NK-92 treated with Interleukin-12 subunit alpha and Interleukin-12 subunit beta, amount 100 ng/mL, for 24 hours (cell line): ENCODE data around the gene TP73.

ENCODE experiments used
- DNase-seq: peaks from one replicate; lab custom pipeline; 2025; lab: John Stamatoyannopoulos, UW

TP73 gene

DNA sequence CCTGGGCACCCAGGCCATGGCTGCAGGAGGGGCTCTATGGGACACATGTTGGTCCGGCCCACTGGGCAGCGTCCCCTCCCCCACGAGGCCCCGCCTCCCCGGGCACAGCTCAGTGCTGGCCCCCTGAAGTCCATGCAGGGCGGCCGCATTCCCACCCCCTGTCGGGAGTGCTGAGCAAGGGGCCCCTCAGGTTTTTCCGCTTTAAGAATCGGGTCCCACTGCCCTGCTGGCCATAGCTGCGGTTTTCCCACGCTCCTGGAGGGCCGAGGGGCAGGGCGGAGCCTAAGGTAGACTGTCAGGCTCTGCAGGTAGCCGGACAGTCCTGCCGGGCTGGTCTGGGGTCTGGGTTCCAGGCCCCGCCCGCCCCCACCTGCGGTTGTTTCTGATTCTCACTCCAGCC is 56.5 kb downstream of the TP73 start:
- DNase-seq: no peak

GRCh38 chr1:3710251-3710650 is 57.9 kb downstream of the TP73 start:
- no peak for DNase-seq

DNA sequence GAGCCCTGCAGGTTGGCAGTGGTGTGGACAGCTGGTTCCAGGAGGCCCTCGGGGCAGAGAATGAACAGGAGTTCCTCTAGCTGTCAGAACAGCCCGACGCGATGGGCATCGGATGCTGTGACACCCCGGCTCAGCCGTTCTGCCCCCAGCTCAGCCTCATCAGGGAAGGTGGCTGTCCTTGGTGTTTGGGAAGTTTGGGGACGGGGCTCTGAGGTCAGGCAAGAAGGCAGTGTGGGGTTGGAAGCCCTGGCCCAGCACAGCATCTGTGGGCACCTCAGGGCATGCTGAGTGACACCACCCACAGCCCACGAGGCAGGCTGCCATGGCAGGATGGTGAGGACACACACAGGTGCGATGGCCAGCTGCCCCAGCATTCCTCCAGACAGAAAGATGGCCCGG is 59.1 kb downstream of the TP73 start:
- no peak for DNase-seq

DNA sequence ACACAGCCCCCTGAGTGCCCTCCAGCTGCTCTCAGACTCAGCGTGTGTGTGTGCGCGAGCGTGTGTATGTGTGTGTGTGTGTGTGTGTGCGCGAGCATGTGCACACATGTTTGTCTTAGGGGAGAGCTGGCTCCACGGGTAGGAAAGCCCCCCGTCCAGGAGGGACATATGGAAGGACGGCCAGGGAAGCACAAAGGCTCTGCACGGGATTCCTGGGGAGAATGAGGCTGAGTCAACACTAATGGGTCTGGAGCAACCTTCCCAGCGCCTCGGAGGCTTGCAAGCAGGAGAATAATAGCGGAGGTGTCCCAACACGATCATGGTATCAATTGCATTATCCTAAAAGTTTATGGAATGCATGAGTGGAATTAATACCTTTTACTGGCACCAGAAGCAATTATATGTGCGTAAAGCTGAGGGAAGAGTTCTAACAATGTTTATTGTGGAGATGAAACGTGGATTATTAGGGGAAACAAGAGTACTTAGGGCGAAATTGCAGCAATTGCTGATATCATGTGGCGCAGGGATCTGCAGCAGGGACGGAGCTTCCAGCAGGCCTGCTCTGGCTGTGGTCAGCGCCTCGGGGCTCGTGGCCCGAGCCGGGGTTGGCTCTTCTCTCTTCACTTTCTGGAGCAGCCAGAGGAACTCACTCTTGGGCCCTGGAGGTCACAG is 59.6 kb downstream of the TP73 start:
- DNase-seq: no peak

DNA sequence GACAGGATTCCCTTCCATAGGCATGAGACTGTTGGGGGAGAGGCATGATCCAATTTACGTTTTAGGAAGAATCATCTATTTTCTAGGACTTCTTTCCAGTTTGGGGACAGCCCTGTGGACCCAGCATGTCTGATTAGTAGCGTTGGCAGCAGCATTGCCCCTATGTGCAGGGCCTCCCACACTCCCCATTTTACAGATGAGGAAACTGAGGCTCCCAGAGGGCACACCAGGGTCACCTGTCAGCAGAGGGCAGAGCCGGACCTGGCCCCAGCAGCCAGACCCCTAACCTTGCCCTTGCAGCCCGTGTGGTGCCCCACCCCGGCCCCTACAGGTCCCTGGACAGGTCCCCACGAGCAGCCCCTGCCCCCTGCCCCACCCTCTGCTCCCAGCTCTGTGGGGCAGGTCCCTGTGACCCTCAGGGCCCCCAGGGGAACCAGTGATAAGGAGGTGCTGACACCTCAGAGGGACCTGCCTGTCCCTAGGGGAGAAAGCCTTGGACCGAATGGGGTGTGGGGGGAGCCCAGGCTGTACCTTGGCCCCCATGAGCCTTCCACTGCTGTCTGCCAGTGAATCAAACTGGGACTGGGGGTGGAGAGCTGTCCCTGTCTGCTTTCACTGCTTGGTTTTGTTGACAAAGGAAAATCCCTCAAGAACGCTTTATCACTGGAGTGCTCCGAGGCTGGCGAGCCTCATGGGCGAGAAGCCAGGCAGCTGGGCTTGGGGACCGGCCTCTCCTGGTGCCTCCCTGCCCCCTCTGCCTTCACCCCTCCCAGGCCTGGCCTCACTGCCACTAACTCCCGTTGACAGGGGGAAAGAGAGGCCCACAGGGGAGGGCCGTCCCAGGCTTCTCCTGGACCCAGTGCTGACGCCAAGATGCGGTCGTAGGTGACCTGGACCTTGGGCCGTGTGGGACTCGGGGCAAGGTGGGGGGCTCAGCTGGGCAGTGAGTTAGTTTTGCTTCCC is 60.5 kb downstream of the TP73 start:
- no peak for DNase-seq

- DNase-seq: no peak
Measured at GRCh38 chr1:3713840-3714239, 61.5 kb downstream of the TP73 start.

DNA sequence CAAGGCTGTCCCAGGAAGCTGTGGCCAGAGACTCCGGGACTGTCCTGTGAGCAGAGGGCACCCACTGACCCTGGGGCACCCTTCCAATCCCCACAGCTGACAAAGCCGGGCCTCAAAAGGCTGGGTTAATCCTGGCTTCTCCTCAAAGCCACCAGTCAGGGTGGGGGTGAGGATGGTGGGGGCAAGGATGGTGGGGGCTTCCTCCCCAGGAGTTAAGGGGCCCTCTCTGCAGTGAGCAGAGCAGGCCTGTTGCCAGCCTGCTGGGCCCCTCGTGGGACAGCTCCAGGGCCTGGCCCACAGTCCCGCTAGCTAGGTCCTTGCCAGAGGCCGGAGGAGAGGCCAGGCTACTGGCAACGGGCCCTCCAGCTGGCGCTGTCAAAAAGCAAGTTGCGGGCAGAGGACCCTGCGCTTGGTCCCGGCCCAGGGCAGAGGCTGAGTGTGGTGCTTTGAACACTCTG is 62.0 kb downstream of the TP73 start:
- DNase-seq: no peak

- DNase-seq: no peak
Measured at GRCh38 chr1:3714814-3715213, 62.5 kb downstream of the TP73 start.

- no peak for DNase-seq
Measured at GRCh38 chr1:3716351-3716750, 64.0 kb downstream of the TP73 start.

- DNase-seq: no peak
Measured at GRCh38 chr1:3717041-3717714, 64.9 kb downstream of the TP73 start.

GRCh38 chr1:3717715-3718601 is 65.6 kb downstream of the TP73 start:
- DNase-seq: no peak

DNA sequence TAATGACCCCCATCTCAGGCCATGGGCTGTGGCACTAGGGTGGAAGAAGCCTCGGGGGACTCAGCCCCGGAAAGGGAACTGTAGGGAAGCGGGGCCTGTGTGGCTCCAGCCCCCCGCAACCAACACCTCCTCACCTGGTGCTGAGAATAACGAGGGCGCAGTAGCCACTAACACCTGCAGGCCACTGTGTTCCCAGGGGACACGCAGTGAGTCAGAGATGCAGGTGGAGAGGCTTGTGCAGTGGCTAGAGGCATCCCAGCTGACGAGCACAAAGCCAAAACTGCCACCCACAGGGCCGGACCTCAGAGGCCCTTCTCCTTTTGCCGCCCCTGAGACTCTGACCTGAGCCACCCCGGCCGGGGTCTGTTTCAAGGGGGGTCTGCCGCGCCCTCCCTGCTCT is 66.4 kb downstream of the TP73 start:
- DNase-seq: no peak

GRCh38 chr1:3721955-3722465 is 69.7 kb downstream of the TP73 start:
- no peak for DNase-seq

- DNase-seq: no peak
Measured at GRCh38 chr1:3722846-3723245, 70.5 kb downstream of the TP73 start.

DNA sequence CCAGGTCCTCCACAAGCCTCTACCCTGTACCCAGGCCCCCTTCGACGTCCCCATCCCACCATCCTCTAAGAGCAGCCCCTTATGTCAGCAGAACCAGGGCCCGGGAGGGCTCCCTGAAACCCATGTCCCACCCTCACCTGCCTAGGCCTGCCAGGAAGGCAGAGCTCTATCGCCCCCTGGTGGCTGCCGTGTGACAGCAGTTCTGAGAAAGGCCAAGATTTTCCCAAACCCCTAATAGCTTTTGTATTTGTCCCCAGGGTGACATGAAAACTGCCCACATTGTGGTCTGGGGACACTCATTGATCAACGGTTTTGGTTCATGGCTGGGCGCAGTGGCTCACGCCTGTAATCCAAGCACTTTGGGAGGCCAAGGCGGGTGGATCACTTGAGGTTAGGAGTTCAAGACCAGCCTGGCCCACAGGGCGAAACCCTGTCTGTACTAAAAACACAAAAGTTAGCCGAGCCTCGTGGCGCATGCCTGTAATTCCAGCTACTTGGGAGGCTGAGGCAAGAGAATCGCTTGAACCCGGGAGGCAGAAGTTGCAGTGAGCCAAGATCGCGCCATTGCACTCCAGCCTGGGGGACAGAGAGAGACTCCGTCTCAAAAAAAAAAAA is 72.2 kb downstream of the TP73 start:
- DNase-seq: peak; percentile 22

- no peak for DNase-seq
Measured at GRCh38 chr1:3725366-3725765, 73.0 kb downstream of the TP73 start.

- no peak for DNase-seq
Measured at GRCh38 chr1:3727042-3727824, 74.9 kb downstream of the TP73 start.

- no peak for DNase-seq
Measured at GRCh38 chr1:3727825-3728776, 75.8 kb downstream of the TP73 start.
